ENCODE data around the gene CEP112. TPM values are rescaled to one million over a fixed set of nuclear protein-coding genes. Genes with fewer than 3 reads are reported as not detected.
"Not testable (repeated sequence)": the region's sequence is repeated elsewhere in the genome, so short reads cannot be mapped to it uniquely, and the experiment has no call there.

The CEP112 gene
- total RNA-seq, 1 donor from 2014 or later: 24.5 TPM

- TF ChIP-seq, protein P1, sequence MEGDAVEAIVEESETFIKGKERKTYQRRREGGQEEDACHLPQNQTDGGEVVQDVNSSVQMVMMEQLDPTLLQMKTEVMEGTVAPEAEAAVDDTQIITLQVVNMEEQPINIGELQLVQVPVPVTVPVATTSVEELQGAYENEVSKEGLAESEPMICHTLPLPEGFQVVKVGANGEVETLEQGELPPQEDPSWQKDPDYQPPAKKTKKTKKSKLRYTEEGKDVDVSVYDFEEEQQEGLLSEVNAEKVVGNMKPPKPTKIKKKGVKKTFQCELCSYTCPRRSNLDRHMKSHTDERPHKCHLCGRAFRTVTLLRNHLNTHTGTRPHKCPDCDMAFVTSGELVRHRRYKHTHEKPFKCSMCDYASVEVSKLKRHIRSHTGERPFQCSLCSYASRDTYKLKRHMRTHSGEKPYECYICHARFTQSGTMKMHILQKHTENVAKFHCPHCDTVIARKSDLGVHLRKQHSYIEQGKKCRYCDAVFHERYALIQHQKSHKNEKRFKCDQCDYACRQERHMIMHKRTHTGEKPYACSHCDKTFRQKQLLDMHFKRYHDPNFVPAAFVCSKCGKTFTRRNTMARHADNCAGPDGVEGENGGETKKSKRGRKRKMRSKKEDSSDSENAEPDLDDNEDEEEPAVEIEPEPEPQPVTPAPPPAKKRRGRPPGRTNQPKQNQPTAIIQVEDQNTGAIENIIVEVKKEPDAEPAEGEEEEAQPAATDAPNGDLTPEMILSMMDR (conservative IDR thresholded peaks at IDR 0.05): no peak
- H3K4me1 Mint-ChIP-seq: no peaks in the 10 kb centered on the region
- peaks cover 44% of the 10 kb centered on the region for H3K9me3 Mint-ChIP-seq
- no peak overlapping the region for H3K27ac Mint-ChIP-seq (ENCODE audit: unreplicated experiment)
- DNase-seq (ENCODE audit: low read depth, low spot score): no peak
- no peak overlapping the region for H3K4me3 Mint-ChIP-seq
- peaks cover 46% of the 10 kb centered on the region for H3K36me3 Mint-ChIP-seq (ENCODE audit: low read depth)
- no peaks in the 10 kb centered on the region for H3K27me3 Mint-ChIP-seq (ENCODE audit: low read depth)
Observed at GRCh38 chr17:65833214-65833613, 358.7 kb downstream of the CEP112 start.

- no peak overlapping the region for H3K4me3 Mint-ChIP-seq
- peaks cover 36% of the 10 kb centered on the region for H3K9me3 Mint-ChIP-seq
- H3K36me3 Mint-ChIP-seq (ENCODE audit: low read depth): peaks cover 48% of the 10 kb centered on the region
- no peak overlapping the region for H3K27ac Mint-ChIP-seq (ENCODE audit: unreplicated experiment)
- DNase-seq (ENCODE audit: low read depth, low spot score): no peak
- no peaks in the 10 kb centered on the region for H3K4me1 Mint-ChIP-seq
- H3K27me3 Mint-ChIP-seq (ENCODE audit: low read depth): no peaks in the 10 kb centered on the region
- TF ChIP-seq, protein P1 (conservative IDR thresholded peaks at IDR 0.05): no peak
Observed at GRCh38 chr17:65830356-65830755, 361.6 kb downstream of the CEP112 start.

GRCh38 chr17:65826577-65826976 lies 365.4 kb downstream of the CEP112 start:
- not testable (repeated sequence) for H3K9me3 Mint-ChIP-seq; H3K4me3 Mint-ChIP-seq; H3K27me3 Mint-ChIP-seq (ENCODE audit: low read depth)

GRCh38 chr17:65824901-65825300 lies 367.0 kb downstream of the CEP112 start:
- Mint-ChIP-seq H3K9me3 (peaks cover 4% of the 10 kb centered on the region), H3K27ac (ENCODE audit: unreplicated experiment) (no peak overlapping the region), H3K4me1 (no peaks in the 10 kb centered on the region), H3K27me3 (ENCODE audit: low read depth) (no peaks in the 10 kb centered on the region), H3K4me3 (no peak overlapping the region), H3K36me3 (ENCODE audit: low read depth) (peaks cover 19% of the 10 kb centered on the region)
- TF ChIP-seq, protein P1 (conservative IDR thresholded peaks at IDR 0.05): no peak
- no peak for DNase-seq (ENCODE audit: low read depth, low spot score)

More at GRCh38 chr17:65826577-65826976, 365.4 kb downstream of the CEP112 start:
- DNase-seq (ENCODE audit: low read depth, low spot score); H3K27ac Mint-ChIP-seq (ENCODE audit: unreplicated experiment); H3K4me1 Mint-ChIP-seq: not testable (repeated sequence)
- H3K36me3 Mint-ChIP-seq (ENCODE audit: low read depth): peaks cover 28% of the 10 kb centered on the region

DNA sequence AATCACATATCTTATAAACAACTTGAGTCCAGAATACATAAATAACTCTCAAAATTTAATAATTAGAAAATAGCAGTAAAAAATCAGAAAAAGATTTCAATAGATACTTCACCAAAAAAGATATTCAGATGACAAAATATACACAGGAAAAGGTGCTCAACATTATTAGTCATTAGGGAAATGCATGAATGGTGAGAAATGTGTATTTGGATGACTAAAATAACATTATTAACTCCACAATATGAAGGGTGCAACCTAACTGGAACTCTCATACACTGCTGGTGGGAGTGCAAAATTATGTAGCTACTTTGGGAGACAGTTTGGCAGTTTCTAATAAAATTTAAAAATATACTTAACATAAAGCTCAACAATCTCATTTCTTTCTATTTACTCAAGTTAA lies 368.2 kb downstream of the CEP112 start:
- Mint-ChIP-seq H3K36me3 (ENCODE audit: low read depth) (peaks cover 19% of the 10 kb centered on the region), H3K27me3 (ENCODE audit: low read depth) (no peaks in the 10 kb centered on the region), H3K27ac (ENCODE audit: unreplicated experiment) (no peak overlapping the region), H3K9me3 (peaks cover 4% of the 10 kb centered on the region), H3K4me1 (no peaks in the 10 kb centered on the region), H3K4me3 (no peak overlapping the region)
- DNase-seq (ENCODE audit: low read depth, low spot score): no peak
- TF ChIP-seq, protein P1 (conservative IDR thresholded peaks at IDR 0.05): no peak

DNA sequence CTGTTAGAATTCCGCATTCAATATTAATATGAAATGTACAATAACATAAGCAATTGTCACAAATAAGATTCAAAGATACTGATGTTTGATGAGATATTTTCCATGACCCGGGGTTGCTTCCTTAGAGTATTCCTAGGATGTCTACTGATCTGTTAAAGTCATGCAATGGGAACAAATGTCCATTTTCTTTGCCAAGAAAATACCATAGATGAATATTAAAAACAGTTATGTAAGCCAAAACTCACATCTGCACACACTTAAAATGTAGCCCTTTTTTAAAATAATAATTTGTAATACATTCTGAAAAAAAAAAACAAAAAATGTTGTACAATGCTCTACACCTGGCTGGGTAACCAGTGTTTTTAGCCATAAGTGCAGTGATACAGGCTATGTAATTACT lies 371.1 kb downstream of the CEP112 start:
- Mint-ChIP-seq H3K27ac (ENCODE audit: unreplicated experiment) (no peak overlapping the region), H3K9me3 (peaks cover 4% of the 10 kb centered on the region), H3K4me1 (no peaks in the 10 kb centered on the region), H3K4me3 (no peak overlapping the region), H3K27me3 (ENCODE audit: low read depth) (no peaks in the 10 kb centered on the region), H3K36me3 (ENCODE audit: low read depth) (peaks cover 8% of the 10 kb centered on the region)
- TF ChIP-seq, protein P1 (conservative IDR thresholded peaks at IDR 0.05): no peak
- no peak for DNase-seq (ENCODE audit: low read depth, low spot score)

All from neural crest cell (in vitro differentiated cells).